Nephron progenitor cell (in vitro differentiated cells): ENCODE results near the gene PRKCA.

Experiments
- DNase-seq: peaks from one replicate; pipeline ENCODE4 v3.0.0; 2021
- H3K27ac Mint-ChIP-seq: 2 replicates; pipeline ENCODE4 v1.8.0; 2021; ENCODE audit warnings: mild to moderate bottlenecking, moderate library complexity, mixed read lengths
- H3K27me3 Mint-ChIP-seq: 2 replicates; pipeline ENCODE4 v1.8.0; 2021; ENCODE audit warnings: mild to moderate bottlenecking, low read depth, mixed read lengths; ENCODE audit not compliant: poor library complexity
- H3K36me3 Mint-ChIP-seq: 2 replicates; pipeline ENCODE4 v1.8.0; 2021; ENCODE audit warnings: low read depth, mixed read lengths
- H3K4me1 Mint-ChIP-seq: 2 replicates; pipeline ENCODE4 v1.8.0; 2021; ENCODE audit warnings: mixed read lengths
- H3K4me3 Mint-ChIP-seq: 2 replicates; pipeline ENCODE4 v1.8.0; 2021; ENCODE audit warnings: mild to moderate bottlenecking, moderate library complexity, mixed read lengths
- H3K9me3 Mint-ChIP-seq: 2 replicates; pipeline ENCODE4 v1.8.0; 2021; ENCODE audit warnings: mild to moderate bottlenecking, moderate library complexity, mixed read lengths
- TF ChIP-seq, protein P1 (sequence below): fragments of 200-600 bp; sonication (generic); IDR thresholded peaks from 2 replicates; pipeline ENCODE4 v1.5.0; 2021; ENCODE audit warnings: antibody characterized with exemption

PRKCA gene

DNA sequence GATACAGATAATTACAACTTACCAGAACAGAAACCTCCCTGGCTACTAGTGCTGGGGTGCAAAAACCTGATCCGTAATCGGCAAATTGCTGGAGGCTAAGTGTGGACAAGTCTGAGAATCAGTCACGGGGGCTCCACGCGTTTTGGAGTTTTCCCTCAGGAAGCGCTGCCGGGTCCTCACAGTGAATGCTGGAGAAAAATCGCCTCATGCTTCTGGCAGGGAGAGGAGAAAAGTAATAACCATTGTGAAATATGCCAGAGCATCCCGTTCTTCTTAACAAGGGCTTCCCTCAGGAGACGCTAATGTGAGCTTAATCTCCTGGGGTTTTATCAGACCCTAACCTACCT lies 453.5 kb downstream of the PRKCA start:
- peaks cover 8% of the 10 kb centered on the region for H3K9me3 Mint-ChIP-seq
- peak overlapping the region; percentile 75 for H3K27ac Mint-ChIP-seq
- no peak overlapping the region for H3K4me3 Mint-ChIP-seq
- DNase-seq, result no peak
- H3K27me3 Mint-ChIP-seq, result no peaks in the 10 kb centered on the region
- H3K36me3 Mint-ChIP-seq, result peaks cover 5% of the 10 kb centered on the region
- TF ChIP-seq, protein P1, sequence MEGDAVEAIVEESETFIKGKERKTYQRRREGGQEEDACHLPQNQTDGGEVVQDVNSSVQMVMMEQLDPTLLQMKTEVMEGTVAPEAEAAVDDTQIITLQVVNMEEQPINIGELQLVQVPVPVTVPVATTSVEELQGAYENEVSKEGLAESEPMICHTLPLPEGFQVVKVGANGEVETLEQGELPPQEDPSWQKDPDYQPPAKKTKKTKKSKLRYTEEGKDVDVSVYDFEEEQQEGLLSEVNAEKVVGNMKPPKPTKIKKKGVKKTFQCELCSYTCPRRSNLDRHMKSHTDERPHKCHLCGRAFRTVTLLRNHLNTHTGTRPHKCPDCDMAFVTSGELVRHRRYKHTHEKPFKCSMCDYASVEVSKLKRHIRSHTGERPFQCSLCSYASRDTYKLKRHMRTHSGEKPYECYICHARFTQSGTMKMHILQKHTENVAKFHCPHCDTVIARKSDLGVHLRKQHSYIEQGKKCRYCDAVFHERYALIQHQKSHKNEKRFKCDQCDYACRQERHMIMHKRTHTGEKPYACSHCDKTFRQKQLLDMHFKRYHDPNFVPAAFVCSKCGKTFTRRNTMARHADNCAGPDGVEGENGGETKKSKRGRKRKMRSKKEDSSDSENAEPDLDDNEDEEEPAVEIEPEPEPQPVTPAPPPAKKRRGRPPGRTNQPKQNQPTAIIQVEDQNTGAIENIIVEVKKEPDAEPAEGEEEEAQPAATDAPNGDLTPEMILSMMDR, result no peak
- peaks cover 29% of the 10 kb centered on the region for H3K4me1 Mint-ChIP-seq

DNA sequence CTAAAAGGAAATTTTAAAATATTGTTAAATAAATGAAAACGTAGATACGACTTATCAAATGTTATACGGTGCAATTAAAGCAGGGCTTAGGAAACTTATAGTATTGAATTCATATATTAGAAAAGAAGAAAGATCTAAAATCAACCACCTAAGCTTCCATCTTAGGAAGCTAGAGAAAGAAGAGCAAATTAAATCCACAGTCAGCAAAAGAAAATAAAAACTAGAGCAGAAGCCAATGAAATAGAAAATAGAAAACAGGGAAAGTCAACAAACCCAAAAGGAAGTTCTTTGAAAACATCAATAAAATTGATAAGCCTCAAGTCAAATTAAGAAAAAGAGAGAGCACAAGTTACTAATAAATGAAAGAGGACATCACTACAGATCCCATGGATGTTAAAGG lies 457.9 kb downstream of the PRKCA start:
- H3K27ac Mint-ChIP-seq, result no peak overlapping the region
- H3K9me3 Mint-ChIP-seq, result peaks cover 8% of the 10 kb centered on the region
- H3K36me3 Mint-ChIP-seq, result no peaks in the 10 kb centered on the region
- no peak for DNase-seq
- H3K4me3 Mint-ChIP-seq, result no peak overlapping the region
- no peaks in the 10 kb centered on the region for H3K27me3 Mint-ChIP-seq
- TF ChIP-seq, protein P1, result no peak
- peaks cover 12% of the 10 kb centered on the region for H3K4me1 Mint-ChIP-seq

DNA sequence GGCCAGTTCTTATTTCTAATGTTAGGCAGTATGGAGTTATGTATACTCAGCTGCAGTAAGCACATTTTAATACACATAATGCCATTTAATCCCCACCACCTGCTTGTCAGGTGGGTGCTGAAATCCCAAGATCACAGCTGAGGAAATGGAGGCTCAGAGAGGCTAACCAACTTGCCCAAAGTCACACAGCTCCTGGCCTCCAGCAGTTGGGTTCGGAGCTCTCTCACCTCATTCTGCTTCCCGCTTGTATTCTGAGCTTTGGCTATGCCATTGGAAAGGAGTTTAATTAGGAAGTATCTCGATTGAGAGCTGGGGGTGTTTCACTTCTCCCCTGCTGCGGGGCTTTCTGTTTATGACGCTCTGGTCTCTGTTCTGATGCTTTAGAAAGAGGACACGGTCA lies 459.9 kb downstream of the PRKCA start:
- no peak for DNase-seq
- peaks cover 2% of the 10 kb centered on the region for H3K36me3 Mint-ChIP-seq
- no peak overlapping the region for H3K27ac Mint-ChIP-seq
- TF ChIP-seq, protein P1, result no peak
- peaks cover 4% of the 10 kb centered on the region for H3K9me3 Mint-ChIP-seq
- H3K4me3 Mint-ChIP-seq, result no peak overlapping the region
- no peaks in the 10 kb centered on the region for H3K27me3 Mint-ChIP-seq
- peaks cover under 1% of the 10 kb centered on the region for H3K4me1 Mint-ChIP-seq

DNA sequence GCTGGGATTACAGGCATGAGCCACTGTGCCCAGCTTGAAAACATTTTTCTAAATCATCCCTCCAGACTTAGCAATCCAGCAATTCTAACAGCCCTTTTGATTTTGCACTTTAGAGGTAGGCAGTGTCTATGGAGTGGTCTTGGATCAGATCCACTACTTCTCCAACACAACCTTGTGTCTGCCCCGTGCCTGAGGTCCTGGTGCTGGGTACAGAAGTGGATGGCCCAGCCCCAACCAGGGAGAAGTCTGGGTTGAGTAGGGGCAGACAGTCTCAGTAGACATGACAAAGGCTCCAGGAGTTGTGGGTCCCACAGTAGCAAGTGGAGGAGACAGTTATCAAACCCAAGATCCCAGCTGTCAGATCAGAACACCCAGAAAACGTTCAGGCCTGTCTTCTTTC lies 460.6 kb downstream of the PRKCA start:
- peaks cover 5% of the 10 kb centered on the region for H3K36me3 Mint-ChIP-seq
- H3K4me3 Mint-ChIP-seq, result no peak overlapping the region
- no peaks in the 10 kb centered on the region for H3K27me3 Mint-ChIP-seq
- no peaks in the 10 kb centered on the region for H3K4me1 Mint-ChIP-seq
- peak overlapping the region; percentile 80 for H3K27ac Mint-ChIP-seq
- TF ChIP-seq, protein P1, result no peak
- no peak for DNase-seq
- peaks cover 3% of the 10 kb centered on the region for H3K9me3 Mint-ChIP-seq

DNA sequence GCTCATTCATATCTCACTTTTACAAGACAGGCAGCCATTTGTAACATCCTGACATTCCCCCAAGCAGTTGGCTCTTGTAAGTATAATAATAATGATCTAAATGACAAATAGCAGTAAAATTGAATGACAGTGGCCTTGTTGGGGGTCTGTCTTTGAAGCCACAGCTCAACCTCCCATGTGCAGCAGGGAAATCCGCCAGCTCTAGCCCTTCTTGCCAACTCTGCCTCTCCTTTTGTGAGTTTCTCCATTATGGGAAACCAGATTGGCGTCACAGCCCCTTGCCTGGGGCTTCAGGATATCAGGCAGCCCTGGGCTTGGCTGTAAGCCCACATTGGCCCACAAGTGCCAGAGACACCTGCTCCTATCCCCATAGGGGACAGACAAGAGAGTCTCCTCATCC lies 462.1 kb downstream of the PRKCA start:
- Mint-ChIP-seq H3K36me3 (peaks cover 5% of the 10 kb centered on the region), H3K9me3 (no peaks in the 10 kb centered on the region), H3K27me3 (no peaks in the 10 kb centered on the region), H3K4me1 (peaks cover 5% of the 10 kb centered on the region), H3K27ac (no peak overlapping the region), H3K4me3 (no peak overlapping the region)
- TF ChIP-seq, protein P1, result no peak
- no peak for DNase-seq

DNA sequence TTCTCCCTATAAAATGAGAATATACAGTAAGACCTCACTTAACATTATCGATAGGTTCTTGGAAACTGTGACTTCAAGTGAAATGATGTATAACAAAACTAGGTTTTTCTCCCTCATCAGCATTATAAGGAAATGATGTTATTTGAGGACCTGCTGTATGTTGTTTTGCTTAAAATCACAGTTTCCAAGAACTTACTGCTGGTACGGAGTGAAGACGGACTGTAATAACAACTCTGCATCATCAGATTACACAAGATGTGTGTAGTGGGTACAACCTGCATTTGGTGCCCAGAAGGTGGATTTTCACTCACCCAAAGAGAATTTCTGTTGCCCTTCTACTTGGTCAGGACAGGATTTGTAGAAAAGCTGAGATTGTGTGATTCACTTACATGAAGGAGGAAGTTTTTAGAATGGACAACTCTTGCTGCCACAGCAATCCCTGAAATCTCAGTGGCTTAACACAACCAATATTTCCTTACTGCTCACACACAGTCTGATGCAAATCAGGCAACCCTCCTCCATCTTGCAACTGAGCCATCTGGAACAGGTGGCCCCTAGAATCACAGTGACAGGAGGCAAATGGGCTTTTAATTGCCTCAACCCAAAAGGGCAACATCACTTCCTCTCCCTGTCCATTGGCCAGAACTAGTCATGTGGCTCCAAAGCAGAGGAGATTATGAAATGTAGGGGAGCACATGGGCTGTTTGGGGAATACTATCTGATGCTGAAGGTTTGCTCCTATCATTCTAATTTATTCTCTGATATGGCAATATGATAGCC lies 464.9 kb downstream of the PRKCA start:
- TF ChIP-seq, protein P1, result no peak
- H3K9me3 Mint-ChIP-seq, result no peaks in the 10 kb centered on the region
- no peak for DNase-seq
- H3K36me3 Mint-ChIP-seq, result peaks cover 5% of the 10 kb centered on the region
- peaks cover 5% of the 10 kb centered on the region for H3K4me1 Mint-ChIP-seq
- H3K27me3 Mint-ChIP-seq, result no peaks in the 10 kb centered on the region
- H3K27ac Mint-ChIP-seq, result no peak overlapping the region
- H3K4me3 Mint-ChIP-seq, result no peak overlapping the region
